Skeletal muscle tissue (tissue), 4 donors: ENCODE measurements around the gene POC1A. TPM values are rescaled to one million over a fixed set of nuclear protein-coding genes. Genes with fewer than 3 reads are reported as not detected.

Experiments
- H3K27ac ChIP-seq: one replicate; pipeline ENCODE4 v1.7.0; 2013; ENCODE audit warnings: mild to moderate bottlenecking, low read depth, low read length, inconsistent platforms
- H3K27me3 ChIP-seq, 3 donors: one replicate each; pipeline ENCODE4 v1.7.0; 2013; ENCODE audit warnings: low read length in 3 of 3; ENCODE audit not compliant: control insufficient read depth in 3 of 3, insufficient read depth in 3 of 3
- H3K36me3 ChIP-seq, 3 donors: one replicate each; pipeline ENCODE4 v1.7.0; 2013; ENCODE audit warnings: low read length in 3 of 3; ENCODE audit not compliant: control insufficient read depth in 3 of 3, insufficient read depth in 3 of 3
- H3K4me1 ChIP-seq, 3 donors: one replicate each; pipeline ENCODE4 v1.7.0; 2013; ENCODE audit warnings: low read length in 3 of 3, mild to moderate bottlenecking in 3 of 3; ENCODE audit not compliant: control insufficient read depth in 3 of 3, insufficient read depth in 3 of 3
- H3K4me3 ChIP-seq, 3 donors: one replicate each; pipeline ENCODE4 v1.7.0; 2013; ENCODE audit warnings: low read length in 3 of 3
- H3K9ac ChIP-seq, 3 donors: one replicate each; pipeline ENCODE4 v1.7.0; 2013; ENCODE audit warnings: low read length in 3 of 3, mild to moderate bottlenecking in 3 of 3, moderate library complexity in 2 of 3, low read depth in 1 of 3
- H3K9me3 ChIP-seq, 3 donors: one replicate each; pipeline ENCODE4 v1.7.0; 2013; ENCODE audit warnings: low read length in 3 of 3; ENCODE audit not compliant: control insufficient read depth in 3 of 3
- total RNA-seq: library from RNA; depleted of rRNA; stranded (reverse); fragments of >200 nt; gene quantifications from one replicate; pipeline ENCODE4 v1.2.3, GENCODE V29; 2014
- donor health status: Osteomylitis.

The POC1A gene
- total RNA-seq = 2.6 TPM

DNA sequence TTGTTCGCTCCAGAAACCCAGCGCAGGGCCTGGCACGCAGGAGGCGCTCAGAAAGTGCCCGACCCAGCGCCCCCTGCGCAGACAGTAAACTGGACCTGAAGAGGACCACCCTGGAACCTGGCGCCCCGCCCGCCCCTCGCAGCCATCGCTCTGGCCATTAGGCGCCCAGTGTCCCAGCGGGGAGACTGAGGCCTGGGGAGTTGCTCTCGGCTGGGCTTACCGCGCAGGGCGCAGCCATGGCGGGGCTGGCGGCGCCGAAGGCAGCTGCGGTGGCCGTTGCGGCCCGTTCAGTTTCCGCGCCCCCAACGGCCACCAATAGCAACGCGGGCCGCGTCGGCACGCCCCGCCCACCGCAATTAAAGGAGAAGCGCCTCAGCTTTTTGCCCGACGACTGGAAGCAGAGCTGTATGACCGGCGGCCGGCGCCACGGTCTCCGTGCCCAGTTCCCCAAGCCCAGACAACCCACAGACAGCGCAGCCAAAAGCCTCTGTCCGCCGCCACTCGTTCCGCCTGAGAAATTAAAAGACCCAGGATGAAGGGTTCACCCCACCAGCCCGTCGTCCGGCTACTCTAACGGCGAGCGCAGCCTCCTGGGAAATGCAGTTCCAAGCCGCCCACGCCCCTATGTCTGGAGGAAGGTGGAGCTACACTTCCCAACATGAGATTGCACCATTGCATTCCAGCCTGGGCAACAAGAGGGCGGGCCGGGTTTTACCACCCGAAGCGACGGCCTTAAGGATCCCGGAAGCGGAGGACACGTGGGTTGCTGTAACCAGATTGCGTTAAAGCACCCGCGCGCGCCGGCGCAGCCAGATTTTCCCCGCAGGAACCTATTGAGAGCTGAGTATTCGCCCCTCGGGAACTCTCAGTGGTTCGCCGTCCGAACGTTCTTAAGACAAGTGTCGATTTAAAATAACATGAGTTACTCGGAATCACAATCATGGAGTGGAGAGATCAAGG, at the start of gene POC1A:
POC1A (minus strand) TSS at position 289 of the 960 bp plus-strand sequence; CDS start at position 238, 51 bp downstream.
- peak within 1 kb of the TSS; percentile 91 for H3K27ac ChIP-seq

GRCh38 chr3:52203701-52204100, 49.5 kb upstream of the POC1A start:
- Histone ChIP-seq H3K4me1 (peaks cover 9 to 12% (median 11%) of the 10 kb centered on the region in 3 donors), H3K9ac (no peak overlapping the region), H3K36me3 (peaks cover 48 to 71% (median 66%) of the 10 kb centered on the region in 3 donors)

More for the DNA sequence above, at the start of gene POC1A:
- H3K4me3 ChIP-seq = peak within 1 kb of the TSS; percentile 79 to 85 (median 83)
- no peaks in the 10 kb centered on the region for H3K9me3 ChIP-seq
- H3K4me1 ChIP-seq = peaks cover 10 to 15% (median 11%) of the 10 kb centered on the region in 3 donors
- peak within 1 kb of the TSS; percentile 79 to 87 (median 79) for H3K9ac ChIP-seq
- no peaks in the 10 kb centered on the region for H3K36me3 ChIP-seq
- H3K27me3 ChIP-seq = no peaks in the 10 kb centered on the region

DNA sequence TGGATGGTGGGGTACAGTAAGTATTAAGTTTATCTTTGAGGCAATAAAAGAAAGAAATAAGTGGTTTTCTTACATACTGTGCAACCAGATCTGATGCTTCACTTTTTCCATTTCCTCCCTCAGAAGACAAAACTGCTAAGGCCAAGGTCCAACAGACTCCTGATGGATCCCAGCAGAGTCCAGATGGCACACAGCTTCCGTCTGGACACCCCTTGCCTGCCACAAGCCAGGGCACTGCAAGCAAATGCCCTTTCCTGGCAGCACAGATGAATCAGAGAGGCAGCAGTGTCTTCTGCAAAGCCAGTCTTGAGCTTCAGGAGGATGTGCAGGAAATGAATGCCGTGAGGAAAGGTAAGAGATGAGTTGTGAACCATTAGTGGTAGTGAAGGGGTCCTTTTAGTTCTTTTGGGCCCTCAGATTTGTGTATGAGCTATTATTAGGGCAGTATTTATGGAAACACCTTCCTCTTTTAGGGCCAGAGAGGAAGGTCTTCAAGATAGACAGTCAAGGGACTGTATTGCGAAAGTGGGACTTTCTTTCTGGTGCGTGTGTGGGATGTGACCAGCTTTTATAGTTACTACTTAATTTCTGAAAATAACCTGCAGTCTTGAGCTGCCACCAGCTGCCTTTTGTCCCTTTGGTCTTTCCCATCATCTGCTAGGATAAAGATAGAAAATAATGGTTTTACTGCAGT, 48.3 kb upstream of the POC1A start:
- peaks cover 37 to 60% (median 55%) of the 10 kb centered on the region in 3 donors for H3K36me3 ChIP-seq
- no peak overlapping the region for H3K9ac ChIP-seq
- no peaks in the 10 kb centered on the region for H3K27me3 ChIP-seq
- H3K27ac ChIP-seq = no peak overlapping the region
- no peaks in the 10 kb centered on the region for H3K9me3 ChIP-seq
- H3K4me1 ChIP-seq = peaks cover 14 to 18% (median 16%) of the 10 kb centered on the region in 3 donors
- H3K4me3 ChIP-seq = no peak overlapping the region

More at GRCh38 chr3:52203701-52204100, 49.5 kb upstream of the POC1A start:
- Histone ChIP-seq H3K4me3 (no peak overlapping the region), H3K27ac (no peak overlapping the region), H3K27me3 (no peaks in the 10 kb centered on the region), H3K9me3 (no peaks in the 10 kb centered on the region)

GRCh38 chr3:52200981-52201679, 46.9 kb upstream of the POC1A start:
- Histone ChIP-seq H3K36me3 (peaks cover 29 to 48% (median 48%) of the 10 kb centered on the region in 3 donors), H3K9ac (no peak overlapping the region), H3K9me3 (no peaks in the 10 kb centered on the region), H3K27me3 (no peaks in the 10 kb centered on the region), H3K27ac (no peak overlapping the region), H3K4me1 (peaks cover 24 to 28% (median 25%) of the 10 kb centered on the region in 3 donors), H3K4me3 (no peak overlapping the region)

DNA sequence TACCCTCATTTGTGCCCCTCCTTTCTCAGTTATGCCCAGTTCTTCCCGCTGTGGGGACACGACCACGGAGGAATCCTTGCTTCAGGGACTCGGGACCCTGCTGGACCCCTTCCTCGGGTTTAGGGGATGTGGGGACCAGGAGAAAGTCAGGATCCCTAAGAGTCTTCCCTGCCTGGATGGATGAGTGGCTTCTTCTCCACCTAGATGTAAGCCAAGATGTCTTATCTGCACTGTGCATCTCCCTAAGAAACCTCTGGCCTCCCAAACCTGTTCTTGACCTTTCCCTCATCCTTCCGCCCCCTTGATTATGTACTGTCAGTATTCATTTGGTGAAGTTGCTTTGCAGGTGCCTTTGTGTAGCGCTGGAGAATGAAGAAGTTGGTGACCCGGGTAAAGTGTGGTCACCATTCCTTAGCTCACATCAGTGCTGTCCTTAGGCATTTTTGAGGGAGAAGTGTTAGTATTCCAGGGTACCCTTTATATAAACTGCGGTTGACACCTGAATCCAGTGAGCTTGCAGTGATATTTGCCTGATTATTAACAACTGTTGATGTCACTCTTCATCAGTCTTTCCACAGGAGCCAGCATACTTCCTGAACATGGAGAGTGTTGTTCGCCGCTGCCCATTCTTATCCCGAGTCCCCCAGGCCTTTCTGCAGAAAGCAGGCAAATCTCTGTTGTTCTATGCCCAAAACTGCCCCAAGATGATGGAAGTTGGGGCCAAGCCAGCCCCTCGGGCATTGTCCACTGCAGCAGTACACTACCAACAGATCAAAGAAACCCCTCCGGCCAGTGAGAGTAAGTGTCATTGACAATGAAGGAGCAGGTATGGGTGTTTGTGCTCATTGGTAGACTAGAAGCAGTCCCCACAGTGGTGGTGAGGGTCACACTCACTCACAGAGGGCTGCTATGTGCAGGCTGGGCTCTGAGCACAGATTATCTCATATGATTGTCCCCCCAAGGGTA, 44.7 kb upstream of the POC1A start:
- no peaks in the 10 kb centered on the region for H3K9me3 ChIP-seq
- H3K4me3 ChIP-seq = peak overlapping the region; percentile 84 to 89 (median 85)
- no peaks in the 10 kb centered on the region for H3K27me3 ChIP-seq
- peaks cover 17 to 26% (median 26%) of the 10 kb centered on the region in 3 donors for H3K36me3 ChIP-seq
- peak overlapping the region; percentile 83 to 94 (median 94) for H3K9ac ChIP-seq
- H3K4me1 ChIP-seq = peaks cover 24 to 30% (median 28%) of the 10 kb centered on the region in 3 donors
- H3K27ac ChIP-seq = peak overlapping the region; percentile 82

DNA sequence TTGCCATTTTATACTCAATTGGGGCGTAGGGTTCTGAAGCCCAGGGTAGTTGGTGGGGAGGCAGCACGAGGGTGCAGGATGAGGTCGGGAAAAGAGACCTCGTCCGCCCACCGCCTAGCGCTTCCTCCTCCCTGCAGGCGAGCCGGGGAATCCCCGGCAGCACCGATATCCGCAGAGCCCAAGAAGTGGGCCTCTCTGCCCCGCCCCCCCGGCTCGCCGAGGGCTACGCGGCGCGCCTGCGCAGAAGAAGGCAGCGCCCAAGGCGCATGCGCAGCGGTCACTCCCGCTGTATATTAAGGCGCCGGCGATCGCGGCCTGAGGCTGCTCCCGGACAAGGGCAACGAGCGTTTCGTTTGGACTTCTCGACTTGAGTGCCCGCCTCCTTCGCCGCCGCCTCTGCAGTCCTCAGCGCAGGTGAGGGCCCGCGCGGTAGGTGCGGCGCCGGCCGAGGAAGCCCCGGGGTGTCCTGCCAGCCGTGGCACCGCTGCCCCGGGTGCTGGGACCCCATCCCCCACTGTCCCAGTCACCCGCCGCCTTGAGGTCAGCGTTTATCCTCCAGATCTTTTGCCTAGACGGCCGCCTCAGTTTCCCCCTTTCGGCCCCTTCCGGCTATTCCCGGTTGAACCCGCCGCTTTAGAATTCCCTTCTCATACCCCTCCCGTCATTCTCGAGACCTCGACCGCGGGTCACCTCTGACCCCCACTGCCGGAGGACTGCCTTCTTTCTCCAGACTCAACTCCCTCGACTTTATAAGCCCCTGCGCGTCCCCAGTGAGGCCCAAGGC, 43.8 kb upstream of the POC1A start, which contains the start of gene ALAS1:
ALAS1 (plus strand) TSS at position 319 of the 784 bp plus-strand sequence. CDS start 1,082 bp downstream, outside the sequence.
- H3K27ac ChIP-seq = peak within 1 kb of the TSS; percentile 82
- H3K36me3 ChIP-seq = peaks cover 17% of the 10 kb centered on the region in 3 donors
- peak within 1 kb of the TSS; percentile 84 to 94 (median 94) for H3K9ac ChIP-seq
- H3K9me3 ChIP-seq = no peaks in the 10 kb centered on the region
- H3K27me3 ChIP-seq = no peaks in the 10 kb centered on the region
- peaks cover 28 to 34% (median 28%) of the 10 kb centered on the region in 3 donors for H3K4me1 ChIP-seq
- peak within 1 kb of the TSS; percentile 84 to 89 (median 85) for H3K4me3 ChIP-seq

- peak overlapping the region; percentile 84 to 94 (median 94) for H3K9ac ChIP-seq
- no peaks in the 10 kb centered on the region for H3K9me3 ChIP-seq
- H3K4me3 ChIP-seq = peak overlapping the region; percentile 84 to 89 (median 85)
- peaks cover 11 to 14% (median 12%) of the 10 kb centered on the region in 3 donors for H3K36me3 ChIP-seq
- peaks cover 26 to 37% (median 32%) of the 10 kb centered on the region in 3 donors for H3K4me1 ChIP-seq
- H3K27ac ChIP-seq = peak overlapping the region; percentile 82
- no peaks in the 10 kb centered on the region for H3K27me3 ChIP-seq
Observed at GRCh38 chr3:52197499-52197841, 43.2 kb upstream of the POC1A start.

DNA sequence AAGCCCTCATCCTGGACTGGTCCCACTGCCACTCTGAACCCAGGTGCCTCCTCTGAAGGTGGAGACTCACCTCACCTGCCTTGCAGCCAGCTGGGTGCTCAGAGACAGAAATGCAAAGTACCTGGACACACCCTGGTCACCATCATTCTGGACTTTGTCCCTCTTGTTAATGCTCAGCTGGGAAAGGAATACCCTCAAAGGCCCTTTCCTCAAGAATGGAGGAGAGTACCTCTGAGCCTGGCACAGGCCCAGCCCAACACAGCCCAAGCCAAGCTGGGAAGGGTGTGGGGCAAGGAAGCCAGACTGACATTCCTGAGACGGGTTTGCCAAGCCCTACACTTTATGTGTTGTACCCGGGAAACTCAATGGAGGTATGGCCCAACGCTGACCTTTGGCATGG, 42.8 kb upstream of the POC1A start:
- peaks cover 25 to 36% (median 32%) of the 10 kb centered on the region in 3 donors for H3K4me1 ChIP-seq
- no peaks in the 10 kb centered on the region for H3K9me3 ChIP-seq
- peak overlapping the region in 2 of 3 donors; percentile 94 for H3K9ac ChIP-seq
- H3K27me3 ChIP-seq = no peaks in the 10 kb centered on the region
- H3K36me3 ChIP-seq = peaks cover 8 to 11% (median 8%) of the 10 kb centered on the region in 3 donors
- H3K4me3 ChIP-seq = peak overlapping the region in 1 of 3 donors; percentile 84
- no peak overlapping the region for H3K27ac ChIP-seq
